Hepatocyte (in vitro differentiated cells): ENCODE results near the gene PCDHGA8.

ENCODE experiments used
- CTCF ChIP-seq: fragments of 200-600 bp; sonication (generic); IDR thresholded peaks from 2 replicates; pipeline ENCODE4 v1.5.1; 2016; ENCODE audit warnings: antibody characterized with exemption, mild to moderate bottlenecking; ENCODE audit not compliant: poor library complexity
- EZH2 ChIP-seq: fragments of 200-600 bp; sonication (generic); IDR thresholded peaks from 2 replicates; pipeline ENCODE4 v1.6.1; 2016; ENCODE audit warnings: antibody characterized with exemption, mild to moderate bottlenecking, borderline replicate concordance
- EZH2phosphoT487 ChIP-seq: fragments of 200-600 bp; sonication (generic); IDR thresholded peaks from one replicate; pipeline ENCODE4 v1.6.1; 2018; ENCODE audit warnings: antibody characterized with exemption, mild to moderate bottlenecking, low read depth, moderate library complexity; ENCODE audit not compliant: unreplicated experiment, severe bottlenecking

DNA sequence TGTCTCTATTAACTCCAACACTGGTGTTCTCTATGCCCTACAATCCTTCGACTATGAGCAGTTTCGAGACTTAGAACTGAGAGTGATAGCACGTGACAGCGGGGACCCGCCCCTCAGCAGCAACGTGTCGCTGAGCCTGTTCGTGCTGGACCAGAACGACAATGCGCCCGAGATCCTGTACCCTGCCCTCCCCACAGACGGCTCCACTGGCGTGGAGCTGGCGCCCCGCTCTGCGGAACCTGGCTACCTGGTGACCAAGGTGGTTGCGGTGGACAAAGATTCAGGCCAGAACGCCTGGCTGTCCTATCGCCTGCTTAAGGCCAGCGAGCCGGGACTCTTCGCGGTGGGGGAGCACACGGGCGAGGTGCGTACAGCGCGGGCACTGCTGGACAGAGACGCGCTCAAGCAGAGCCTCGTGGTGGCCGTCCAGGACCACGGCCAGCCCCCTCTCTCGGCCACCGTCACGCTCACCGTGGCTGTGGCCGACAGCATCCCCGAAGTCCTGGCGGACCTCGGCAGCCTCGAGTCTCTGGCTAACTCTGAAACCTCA lies 30.4 kb downstream of the PCDHGA8 start:
- TF ChIP-seq CTCF (no peak), EZH2phosphoT487 (no peak), EZH2 (no peak)
